PC-9 (cell line): ENCODE data around the gene MBP. TPM values are rescaled to one million over a fixed set of nuclear protein-coding genes. Genes with fewer than 3 reads are reported as not detected.

Experiments
- BruUV-seq: library from RNA; stranded (reverse); fragments of 400-500 nt; replicated peaks from 2 replicates; lab custom pipeline; 2021; lab: Mats Ljungman, UMichigan
- CTCF ChIA-PET: fragments of 300-600 bp; sonication (Branson Sonifier 250); formaldehyde crosslinking; loops from one replicate; lab custom pipeline; 2022; ENCODE audit warnings: antibody characterized with exemption; lab: Charles Lee
- POLR2A ChIA-PET: fragments of 300-600 bp; sonication (Branson Sonifier 250); formaldehyde crosslinking; loops from one replicate; lab custom pipeline; 2022; ENCODE audit warnings: antibody characterized with exemption; ENCODE audit not compliant: unreplicated experiment; lab: Charles Lee
- DNase-seq, 2 experiments: peaks; one replicate each; pipeline versions ENCODE4 v3.0.0 to v3.0.0-alpha.2; 2015 to 2022; ENCODE audit warnings: mixed read lengths in 1 of 2
- H2AFZ ChIP-seq: fragments of 200-600 bp; sonication (generic); 2 replicates; pipeline ENCODE4 v1.8.1; 2017; ENCODE audit warnings: antibody characterized with exemption
- H3F3A ChIP-seq: fragments of 200-600 bp; sonication (generic); 2 replicates; pipeline ENCODE4 v1.8.1; 2017; ENCODE audit warnings: antibody characterized with exemption, mild to moderate bottlenecking, low read depth; ENCODE audit not compliant: insufficient read depth
- H3K27ac ChIP-seq: fragments of 200-600 bp; sonication (generic); 2 replicates; pipeline ENCODE4 v1.6.1; 2016; ENCODE audit warnings: mixed run types
- H3K27me3 ChIP-seq: fragments of 200-600 bp; sonication (generic); 2 replicates; pipeline ENCODE4 v1.6.1; 2016; ENCODE audit warnings: low read depth, mixed run types; ENCODE audit not compliant: insufficient read depth
- H3K36me3 ChIP-seq: fragments of 200-600 bp; sonication (generic); 2 replicates; pipeline ENCODE4 v1.6.1; 2016; ENCODE audit warnings: low read depth, mixed run types
- H3K4me1 ChIP-seq: fragments of 200-600 bp; sonication (generic); replicated peaks from 2 replicates; pipeline ENCODE4 v1.6.1; 2016; ENCODE audit warnings: mixed run types; ENCODE audit not compliant: insufficient read depth
- H3K4me2 ChIP-seq: fragments of 200-600 bp; sonication (generic); 2 replicates; pipeline ENCODE4 v1.6.1; 2017; ENCODE audit warnings: mixed run types
- H3K4me3 ChIP-seq: fragments of 200-600 bp; sonication (generic); 2 replicates; pipeline ENCODE4 v1.6.1; 2016; ENCODE audit warnings: mixed run types
- H3K79me2 ChIP-seq: fragments of 200-600 bp; sonication (generic); 2 replicates; pipeline ENCODE4 v1.6.1; 2017; ENCODE audit warnings: low read depth, mixed run types
- H3K9me2 ChIP-seq: fragments of 200-600 bp; sonication (generic); 2 replicates; pipeline ENCODE4 v1.8.1; 2017; ENCODE audit warnings: mild to moderate bottlenecking; ENCODE audit not compliant: insufficient read depth
- H3K9me3 ChIP-seq: fragments of 200-600 bp; sonication (generic); 2 replicates; pipeline ENCODE4 v1.8.1; 2016; ENCODE audit warnings: low read depth; ENCODE audit not compliant: insufficient read depth
- H4K20me1 ChIP-seq: fragments of 200-600 bp; sonication (generic); 2 replicates; pipeline ENCODE4 v1.8.1; 2017; ENCODE audit not compliant: insufficient read depth
- EZH2 ChIP-seq: fragments of 200-600 bp; sonication (generic); IDR thresholded peaks from 2 replicates; pipeline ENCODE4 v1.8.0; 2017; ENCODE audit warnings: antibody characterized with exemption, low read depth
- intact Hi-C: fragments of 100-400 bp; cut with micrococcal nuclease; formaldehyde crosslinking; loops from one replicate; pipeline ENCODE4 v1.10.0; 2022; ENCODE audit not compliant: unreplicated experiment
- total RNA-seq: library from RNA; stranded (reverse); gene quantifications from 2 replicates; pipeline ENCODE4 v1.2.3, GENCODE V29; 2021
- TF ChIP-seq, protein P1 (sequence below): fragments of 200-600 bp; sonication (generic); conservative IDR thresholded peaks from 2 replicates; pipeline ENCODE4 v1.6.1; 2017; ENCODE audit warnings: mixed run types, antibody characterized with exemption, mild to moderate bottlenecking, moderate library complexity

Gene MBP
- total RNA-seq, 1 experiment from 2014 or later: 37.9 TPM

DNA sequence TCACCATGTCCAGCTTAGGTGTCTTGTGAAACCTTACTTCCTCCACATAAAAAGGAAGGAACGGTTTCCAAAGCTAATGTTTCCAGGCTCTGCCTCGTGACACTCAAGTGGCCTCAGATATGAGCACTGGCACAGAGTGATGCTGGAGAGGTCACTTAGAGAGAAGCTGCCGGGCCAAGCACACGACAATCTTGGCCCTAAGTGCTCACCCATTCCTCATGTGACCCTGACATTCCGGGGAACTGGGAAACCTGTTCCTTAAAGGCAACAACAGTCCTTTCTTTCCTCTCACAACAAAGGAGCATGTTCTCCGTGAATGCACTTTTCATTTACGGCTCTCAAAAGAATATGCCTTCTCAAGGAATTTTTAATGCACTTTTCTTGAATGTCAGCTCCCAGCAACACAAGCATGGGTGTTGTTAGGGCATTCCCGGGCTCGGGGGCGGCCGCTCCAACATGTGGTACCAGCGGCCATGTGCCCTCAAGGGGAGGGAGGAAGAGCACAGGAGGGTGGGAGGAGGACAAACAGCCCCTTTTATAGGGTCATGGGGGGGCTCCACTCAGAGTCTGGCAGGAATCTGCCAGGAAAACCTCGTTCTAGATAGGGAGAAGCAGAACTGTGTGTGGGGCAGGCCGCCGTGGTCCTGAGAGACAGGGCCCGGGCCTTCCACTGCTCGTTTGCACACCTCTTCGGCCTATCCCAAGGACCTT lies 118.6 kb downstream of the MBP start:
- Histone ChIP-seq H3K36me3 (peaks cover 8% of the 10 kb centered on the region; the same call in 1 of the 2 replicates), H3K79me2 (peaks cover 8% of the 10 kb centered on the region; the same call in 1 of the 2 replicates), H3K4me2 (no peak overlapping the region), H3F3A (no peaks in the 10 kb centered on the region), H2AFZ (no peak overlapping the region), H3K9me3 (no peaks in the 10 kb centered on the region), H4K20me1 (peaks cover 16% of the 10 kb centered on the region), H3K4me1 (no peaks in the 10 kb centered on the region), H3K4me3 (no peak overlapping the region), H3K27me3 (no peaks in the 10 kb centered on the region), H3K27ac (no peak overlapping the region), H3K9me2 (no peaks in the 10 kb centered on the region)
- DNase-seq: no peak
- CTCF ChIA-PET: no interaction called here
- BruUV-seq: no TSS peak
- no peak for TF ChIP-seq EZH2
- TF ChIP-seq, protein P1, sequence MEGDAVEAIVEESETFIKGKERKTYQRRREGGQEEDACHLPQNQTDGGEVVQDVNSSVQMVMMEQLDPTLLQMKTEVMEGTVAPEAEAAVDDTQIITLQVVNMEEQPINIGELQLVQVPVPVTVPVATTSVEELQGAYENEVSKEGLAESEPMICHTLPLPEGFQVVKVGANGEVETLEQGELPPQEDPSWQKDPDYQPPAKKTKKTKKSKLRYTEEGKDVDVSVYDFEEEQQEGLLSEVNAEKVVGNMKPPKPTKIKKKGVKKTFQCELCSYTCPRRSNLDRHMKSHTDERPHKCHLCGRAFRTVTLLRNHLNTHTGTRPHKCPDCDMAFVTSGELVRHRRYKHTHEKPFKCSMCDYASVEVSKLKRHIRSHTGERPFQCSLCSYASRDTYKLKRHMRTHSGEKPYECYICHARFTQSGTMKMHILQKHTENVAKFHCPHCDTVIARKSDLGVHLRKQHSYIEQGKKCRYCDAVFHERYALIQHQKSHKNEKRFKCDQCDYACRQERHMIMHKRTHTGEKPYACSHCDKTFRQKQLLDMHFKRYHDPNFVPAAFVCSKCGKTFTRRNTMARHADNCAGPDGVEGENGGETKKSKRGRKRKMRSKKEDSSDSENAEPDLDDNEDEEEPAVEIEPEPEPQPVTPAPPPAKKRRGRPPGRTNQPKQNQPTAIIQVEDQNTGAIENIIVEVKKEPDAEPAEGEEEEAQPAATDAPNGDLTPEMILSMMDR: no peak
- intact Hi-C loops: no loop called here
- POLR2A ChIA-PET: no interaction called here

DNA sequence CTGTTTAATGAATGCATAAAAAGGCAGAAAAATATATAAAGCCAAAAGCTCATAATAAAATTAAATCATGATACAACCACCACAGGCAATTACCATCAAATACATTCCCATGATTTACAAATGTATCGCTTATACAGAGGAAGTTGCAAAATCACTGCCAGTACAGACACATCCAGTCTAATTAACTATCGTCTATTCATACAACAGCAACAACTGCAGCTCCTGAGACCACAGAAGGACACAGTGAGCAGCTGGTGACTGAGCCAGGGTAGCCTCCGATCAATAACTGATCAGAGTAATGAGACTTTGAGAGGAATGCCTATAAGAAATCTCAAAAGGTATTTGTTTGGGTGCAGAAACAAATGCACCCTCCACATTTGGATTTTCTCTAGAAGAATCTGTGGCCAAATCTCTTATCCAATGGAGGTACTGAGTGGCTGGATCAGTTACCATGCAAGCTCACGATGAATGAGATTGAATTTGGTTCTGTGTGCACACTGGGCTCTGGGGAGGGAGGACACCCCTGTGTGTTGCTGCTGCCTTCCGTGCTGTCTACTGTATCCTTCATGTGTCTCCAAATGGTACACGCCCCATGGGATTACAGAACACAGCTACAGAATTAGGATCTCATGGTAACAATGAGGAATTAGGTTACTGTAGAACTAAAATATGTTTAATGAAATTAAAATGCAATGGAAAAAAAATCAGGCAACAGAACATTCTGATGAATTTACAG lies 119.6 kb downstream of the MBP start:
- Histone ChIP-seq H3K9me2 (no peaks in the 10 kb centered on the region), H3K79me2 (peaks cover 8% of the 10 kb centered on the region; the same call in 1 of the 2 replicates), H3K27ac (no peak overlapping the region), H3F3A (no peaks in the 10 kb centered on the region), H3K4me1 (no peaks in the 10 kb centered on the region), H3K4me3 (no peak overlapping the region), H3K27me3 (no peaks in the 10 kb centered on the region), H3K36me3 (peaks cover 8% of the 10 kb centered on the region; the same call in 1 of the 2 replicates), H4K20me1 (peaks cover 16% of the 10 kb centered on the region), H3K4me2 (no peak overlapping the region), H3K9me3 (no peaks in the 10 kb centered on the region), H2AFZ (no peak overlapping the region)
- CTCF ChIA-PET: no interaction called here
- BruUV-seq: no TSS peak
- intact Hi-C loops: no loop called here
- no peak for DNase-seq
- TF ChIP-seq, protein P1: no peak
- TF ChIP-seq EZH2: no peak
- POLR2A ChIA-PET: interaction anchor here (0.5 kb wide), 1 partner anchor 199 kb away, joined by 3 read pairs; no protein-coding TSS in a partner anchor

DNA sequence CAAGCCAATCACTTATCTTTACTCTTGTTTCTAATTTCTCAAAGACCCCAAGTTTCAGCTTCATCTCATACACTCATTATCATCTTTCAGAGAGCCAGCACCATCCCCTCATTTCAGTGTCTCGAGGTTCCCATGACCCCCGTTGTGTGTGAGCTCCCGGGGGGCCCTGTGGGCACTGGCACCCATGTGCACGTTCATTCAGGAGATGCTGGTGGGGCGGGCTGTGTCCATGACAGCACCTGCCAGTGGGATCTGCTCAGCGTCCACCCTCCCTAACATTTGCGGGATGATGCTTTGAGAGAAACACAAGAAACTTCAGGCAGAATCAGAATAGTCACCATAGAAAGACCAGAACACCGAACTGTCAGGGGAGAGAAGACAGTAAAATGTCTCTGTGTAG lies 120.5 kb downstream of the MBP start:
- POLR2A ChIA-PET: no interaction called here

More for the DNA sequence above, 120.5 kb downstream of the MBP start:
- intact Hi-C loops: no loop called here
- no TSS peak for BruUV-seq
- no peak for DNase-seq
- Histone ChIP-seq H4K20me1 (peaks cover 9% of the 10 kb centered on the region), H3K4me1 (no peaks in the 10 kb centered on the region), H3K79me2 (peaks cover 8% of the 10 kb centered on the region; the same call in 1 of the 2 replicates), H2AFZ (no peak overlapping the region), H3K36me3 (peaks cover 8% of the 10 kb centered on the region; the same call in 1 of the 2 replicates), H3K27ac (no peak overlapping the region), H3K27me3 (no peaks in the 10 kb centered on the region), H3K4me2 (no peak overlapping the region), H3K9me2 (no peaks in the 10 kb centered on the region), H3F3A (no peaks in the 10 kb centered on the region), H3K9me3 (no peaks in the 10 kb centered on the region), H3K4me3 (no peak overlapping the region)
- CTCF ChIA-PET: no interaction called here
- TF ChIP-seq EZH2: no peak
- TF ChIP-seq, protein P1: no peak
